Suppressor macrophage (primary cell): ENCODE measurements around the gene SLU7.
A peak's percentile ranks its signal among the peaks of the same experiment; 100 is the strongest.

ENCODE experiments used
- DNase-seq, 4 experiments: peaks; one replicate each; pipeline ENCODE4 v3.0.0-alpha.2; 2020 to 2022
- total RNA-seq, 17 experiments: gene quantifications; one replicate each; lab custom pipeline; 2026; ENCODE audit warnings: mixed read lengths in 6 of 17, inconsistent platforms in 3 of 17; lab: John Stamatoyannopoulos, UW

SLU7 gene
- total RNA-seq, result 39.3 to 68.2 (median 52.6) reads per million in 17 experiments

GRCh38 chr5:160418561-160419457 lies at the start of gene SLU7:
Gene SLU7, minus strand, starts transcription at chr5:160419081. Its CDS starts 3,787 bp downstream, at chr5:160415294.
- peak; percentile 96 to 98 (median 97) for DNase-seq

- no peak for DNase-seq
Measured at GRCh38 chr5:160468363-160468975, 49.6 kb upstream of the SLU7 start.

GRCh38 chr5:160467555-160468362 lies 48.9 kb upstream of the SLU7 start:
- DNase-seq, result peak; percentile 88 to 94 (median 94)

GRCh38 chr5:160466889-160467554 lies 48.1 kb upstream of the SLU7 start:
- DNase-seq, result no peak

GRCh38 chr5:160466116-160466515 lies 47.2 kb upstream of the SLU7 start:
- DNase-seq, result no peak

- DNase-seq, result no peak
Measured at GRCh38 chr5:160464466-160464797, 45.6 kb upstream of the SLU7 start.

- no peak for DNase-seq
Measured at GRCh38 chr5:160463740-160464465, 45.0 kb upstream of the SLU7 start.

- no peak for DNase-seq
Measured at GRCh38 chr5:160463227-160463626, 44.3 kb upstream of the SLU7 start.

GRCh38 chr5:160462167-160462566 lies 43.3 kb upstream of the SLU7 start:
- DNase-seq, result peak in 2 of 4 experiments; percentile 33 to 44

GRCh38 chr5:160461378-160461777 lies 42.5 kb upstream of the SLU7 start:
- no peak for DNase-seq

- DNase-seq, result peak in 1 of 4 experiments; percentile 35
Measured at GRCh38 chr5:160460377-160461049, 41.6 kb upstream of the SLU7 start.

GRCh38 chr5:160458806-160459800 lies 40.2 kb upstream of the SLU7 start:
- peak; percentile 61 to 89 (median 73) for DNase-seq

- DNase-seq, result no peak
Measured at GRCh38 chr5:160457252-160457651, 38.4 kb upstream of the SLU7 start.

- no peak for DNase-seq
Measured at GRCh38 chr5:160456480-160457177, 37.7 kb upstream of the SLU7 start.

GRCh38 chr5:160455600-160455999 lies 36.7 kb upstream of the SLU7 start:
- no peak for DNase-seq

- no peak for DNase-seq
Measured at GRCh38 chr5:160453751-160454150, 34.9 kb upstream of the SLU7 start.

GRCh38 chr5:160452795-160453194 lies 33.9 kb upstream of the SLU7 start:
- peak; percentile 60 to 83 (median 78) for DNase-seq

- peak in 1 of 4 experiments; percentile 28 for DNase-seq
Measured at GRCh38 chr5:160452036-160452435, 33.2 kb upstream of the SLU7 start.

- DNase-seq, result no peak
Measured at GRCh38 chr5:160451281-160451680, 32.4 kb upstream of the SLU7 start.
